Kidney epithelial cell (primary cell): ENCODE data around the gene TRNP1. TPM values are rescaled to one million over a fixed set of nuclear protein-coding genes. Genes with fewer than 3 reads are reported as not detected.

ENCODE experiments used
- DNase-seq: peaks from one replicate; pipeline ENCODE4 v3.0.0-alpha.2; 2010; ENCODE audit warnings: low read depth
- H3K27me3 ChIP-seq: 2 replicates; pipeline ENCODE4 v1.6.0; 2011; ENCODE audit warnings: low read length; ENCODE audit not compliant: control insufficient read depth, insufficient read depth
- H3K36me3 ChIP-seq: 2 replicates; pipeline ENCODE4 v1.5.1; 2011; ENCODE audit warnings: low read length; ENCODE audit not compliant: control insufficient read depth, insufficient read depth
- H3K4me3 ChIP-seq: 2 replicates; pipeline ENCODE4 v1.5.1; 2011; ENCODE audit warnings: low read depth, mild to moderate bottlenecking, control low read depth, low read length
- CTCF ChIP-seq: IDR thresholded peaks from 2 replicates; pipeline ENCODE4 v1.5.1; 2011; ENCODE audit warnings: mild to moderate bottlenecking, moderate library complexity, low read length, control low read depth, inconsistent platforms; ENCODE audit not compliant: insufficient read depth, poor library complexity, severe bottlenecking
- total RNA-seq: library from RNA; depleted of rRNA; stranded (reverse); fragments of >200 nt; gene quantifications from 2 replicates; pipeline ENCODE4 v1.2.3, GENCODE V29; 2015

Gene TRNP1
- total RNA-seq, 1 donor from 2014 or later, result 127 TPM

GRCh38 chr1:27018316-27018715, 24.8 kb downstream of the TRNP1 start:
- TF ChIP-seq CTCF, result no peak
- no peak for DNase-seq
- Histone ChIP-seq H3K4me3 (no peak overlapping the region), H3K36me3 (no peaks in the 10 kb centered on the region), H3K27me3 (no peaks in the 10 kb centered on the region)

- H3K4me3 ChIP-seq, result no peak overlapping the region
- TF ChIP-seq CTCF, result no peak
Observed at GRCh38 chr1:27021354-27022031, 28.0 kb downstream of the TRNP1 start.

DNA sequence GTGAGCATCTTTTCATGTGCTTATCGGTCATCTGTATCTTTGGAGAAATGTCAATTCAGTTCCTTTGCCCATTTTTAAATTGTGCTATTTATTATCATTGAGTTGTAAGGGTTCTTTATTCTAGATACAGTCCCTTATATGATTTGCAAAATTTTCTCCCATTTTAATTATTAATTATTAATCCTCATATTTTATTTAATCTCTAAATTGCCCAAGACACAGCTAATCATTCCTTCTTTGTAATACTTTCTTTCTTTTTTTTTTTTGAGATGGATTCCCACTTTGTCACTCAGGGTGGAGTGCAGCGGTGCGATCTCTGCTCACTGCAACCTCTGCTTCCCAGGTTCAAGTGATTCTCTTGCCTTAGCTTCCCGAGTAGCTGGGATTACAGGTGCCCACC, 32.2 kb downstream of the TRNP1 start:
- H3K27me3 ChIP-seq, result no peaks in the 10 kb centered on the region
- H3K36me3 ChIP-seq, result no peaks in the 10 kb centered on the region
- no peak for DNase-seq
- no peak for TF ChIP-seq CTCF
- no peak overlapping the region for H3K4me3 ChIP-seq

More at GRCh38 chr1:27021354-27022031, 28.0 kb downstream of the TRNP1 start:
- Histone ChIP-seq H3K27me3 (no peaks in the 10 kb centered on the region), H3K36me3 (no peaks in the 10 kb centered on the region)
- no peak for DNase-seq

DNA sequence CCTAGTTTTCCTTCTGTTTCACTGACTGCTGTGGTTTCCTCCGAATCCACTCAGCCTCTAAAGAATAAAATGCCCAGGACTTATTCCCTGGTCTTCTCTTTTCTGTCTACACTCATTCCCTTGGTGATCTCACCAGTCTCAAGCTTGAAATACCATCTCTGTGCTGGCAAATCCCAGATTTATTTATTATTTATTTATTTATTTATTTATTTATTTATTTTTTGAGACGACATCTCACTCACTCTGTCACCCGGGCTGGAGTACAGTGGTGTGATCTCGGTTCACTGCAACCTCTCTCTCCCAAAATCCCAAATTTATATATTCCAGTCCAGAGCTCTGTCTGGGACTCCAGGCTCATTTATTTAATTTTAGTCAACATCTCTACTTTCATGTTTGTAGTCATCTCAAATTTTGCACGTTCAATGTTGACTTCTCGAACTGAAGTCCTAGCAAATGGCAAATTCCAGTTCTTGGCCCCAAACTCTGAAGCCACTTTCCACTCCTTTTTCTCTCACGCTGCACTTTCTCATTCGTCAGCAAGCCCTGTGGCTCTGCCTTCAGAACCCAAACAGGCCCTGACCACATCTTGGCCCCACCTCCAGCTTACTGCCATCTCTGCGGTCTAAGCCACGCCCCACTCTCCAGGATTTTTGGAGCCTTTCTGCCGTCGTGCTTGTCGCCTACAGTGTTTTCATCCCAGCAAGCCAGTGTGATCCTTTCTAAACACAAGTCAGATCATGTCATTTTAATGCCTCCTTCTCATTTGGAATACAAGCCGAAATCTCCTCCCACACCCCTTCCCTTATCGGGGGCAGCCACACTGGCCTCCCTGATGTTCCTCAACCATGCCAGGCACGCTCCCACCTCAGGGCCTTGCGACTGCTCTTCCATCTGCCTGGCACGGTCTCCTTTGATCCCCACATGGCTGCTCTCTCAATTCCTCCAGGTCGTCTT, 33.4 kb downstream of the TRNP1 start:
- Histone ChIP-seq H3K36me3 (no peaks in the 10 kb centered on the region), H3K27me3 (no peaks in the 10 kb centered on the region), H3K4me3 (no peak overlapping the region)
- DNase-seq, result no peak
- no peak for TF ChIP-seq CTCF

GRCh38 chr1:27027575-27028250, 34.2 kb downstream of the TRNP1 start:
- DNase-seq, result no peak
- H3K27me3 ChIP-seq, result no peaks in the 10 kb centered on the region
- TF ChIP-seq CTCF, result no peak
- H3K36me3 ChIP-seq, result no peaks in the 10 kb centered on the region
- H3K4me3 ChIP-seq, result no peak overlapping the region
